RWPE1 (cell line): Measurements from ENCODE around the gene METAP1D.

Source experiments
- CTCF ChIA-PET: fragments of 350-600 bp; sonication (Branson Sonifier 250); formaldehyde crosslinking; extraction: SDS; loops from one replicate; lab custom pipeline; 2021; lab: Yijun Ruan, JAX
- POLR2A ChIA-PET: fragments of 400-600 bp; formaldehyde crosslinking; extraction: SDS; loops from one replicate; lab custom pipeline; 2020; ENCODE audit warnings: antibody characterized with exemption; ENCODE audit not compliant: low non-redundant PET; lab: Yijun Ruan, JAX
- DNase-seq: peaks from one replicate; pipeline ENCODE4 v3.0.0; 2012; ENCODE audit warnings: low spot score
- H3K27ac ChIP-seq: fragments of 450-650 bp; 2 replicates; pipeline ENCODE4 v1.5.1; 2017
- CTCF ChIP-seq: fragments of 450-650 bp; conservative IDR thresholded peaks from 2 replicates; pipeline ENCODE4 v1.5.1; 2017; ENCODE audit warnings: low read depth, mild to moderate bottlenecking

METAP1D gene

DNA sequence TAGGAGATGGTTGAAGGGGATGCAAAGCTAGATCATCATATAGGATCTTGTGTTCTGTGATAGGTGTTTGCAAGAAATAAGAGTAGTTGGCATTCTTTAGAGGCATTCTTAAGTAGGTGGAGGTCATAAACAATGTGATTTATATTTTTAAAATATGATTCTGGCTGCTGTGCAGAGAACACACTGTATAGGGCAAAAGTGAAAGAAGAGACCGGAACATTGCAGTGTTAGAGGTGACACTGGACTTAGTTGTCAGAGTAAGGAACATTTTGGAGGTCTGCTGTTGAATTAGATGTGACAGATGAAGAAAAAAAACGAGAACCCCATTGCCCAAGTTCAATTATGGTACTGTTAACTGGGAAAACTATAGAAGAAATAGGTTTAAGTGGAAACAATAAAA is 39.8 kb upstream of the METAP1D start:
- CTCF ChIA-PET: interaction anchor here (0.5 to 0.6 kb wide), 2 partner anchors 9 to 388 kb away, joined by 3 read pairs; no protein-coding TSS in a partner anchor
- DNase-seq: no peak
- TF ChIP-seq CTCF: no peak
- POLR2A ChIA-PET: no interaction called here
- no peak overlapping the region for H3K27ac ChIP-seq

DNA sequence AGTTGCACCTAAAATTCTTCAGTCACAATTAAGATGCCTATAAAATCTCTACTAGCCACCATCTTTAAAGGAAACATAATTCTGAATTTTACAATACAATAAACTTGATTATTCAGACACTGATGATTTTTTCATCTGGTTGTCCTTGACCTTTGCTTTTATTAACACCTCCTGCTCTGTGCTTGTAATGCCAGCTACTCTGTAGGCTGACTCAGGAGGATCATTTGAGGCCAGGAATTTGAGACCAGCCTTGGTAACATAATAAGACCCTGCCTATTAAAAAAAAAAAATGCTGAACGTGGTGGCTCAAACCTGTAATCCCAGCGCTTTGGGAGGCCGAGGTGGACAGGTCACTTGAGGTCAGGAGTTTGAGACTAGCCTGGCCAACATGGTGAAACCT is 39.2 kb upstream of the METAP1D start:
- TF ChIP-seq CTCF: no peak

DNA sequence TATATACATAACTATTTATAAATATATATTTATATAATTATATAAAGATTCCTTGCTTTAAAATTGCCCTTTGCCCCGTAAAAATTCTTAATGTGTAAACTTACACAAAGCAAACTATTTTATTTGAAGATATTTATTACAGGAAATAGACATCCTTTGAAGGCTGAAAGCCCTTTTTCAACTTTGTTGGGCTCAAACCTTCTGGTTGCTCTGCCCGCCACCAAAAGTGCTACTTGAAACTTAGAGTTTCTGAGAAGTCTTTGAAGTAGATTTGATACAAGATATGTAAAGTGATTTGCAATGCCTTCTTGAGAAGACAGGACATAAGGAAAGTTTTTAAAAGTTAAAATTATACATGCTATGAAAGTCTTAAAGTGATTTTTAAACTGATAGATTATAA is 36.6 kb upstream of the METAP1D start:
- ChIA-PET POLR2A (no interaction called here), CTCF (no interaction called here)
- no peak for TF ChIP-seq CTCF
- H3K27ac ChIP-seq: no peak overlapping the region
- DNase-seq: no peak

More for the DNA sequence above, 39.2 kb upstream of the METAP1D start:
- H3K27ac ChIP-seq: no peak overlapping the region
- ChIA-PET POLR2A (no interaction called here), CTCF (interaction anchor here (0.5 to 0.6 kb wide), 2 partner anchors 9 kb away, joined by 3 read pairs; no protein-coding TSS in a partner anchor)
- no peak for DNase-seq

GRCh38 chr2:171964308-171964707 is 35.4 kb upstream of the METAP1D start:
- POLR2A ChIA-PET: no interaction called here
- DNase-seq: no peak
- CTCF ChIA-PET: interaction anchor here (0.6 kb wide), 1 partner anchor 125 kb away, joined by 3 read pairs; no protein-coding TSS in a partner anchor
- no peak overlapping the region for H3K27ac ChIP-seq
- TF ChIP-seq CTCF: no peak

DNA sequence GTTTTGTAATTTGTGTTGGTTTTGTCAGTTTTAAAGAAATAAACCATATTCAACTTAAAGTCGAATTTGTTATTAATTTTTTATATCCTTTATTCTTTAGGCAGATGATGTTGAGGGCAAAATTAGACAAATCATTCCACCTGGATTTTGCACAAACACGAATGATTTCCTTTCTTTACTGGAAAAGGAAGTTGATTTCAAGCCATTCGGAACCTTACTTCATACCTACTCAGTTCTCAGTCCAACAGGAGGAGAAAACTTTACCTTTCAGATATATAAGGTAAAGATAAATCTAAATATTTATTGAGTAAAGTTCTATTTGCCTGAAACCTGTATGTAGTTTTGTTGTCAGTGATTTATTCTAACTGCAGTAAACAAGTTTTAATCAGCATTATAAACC is 34.5 kb upstream of the METAP1D start:
- H3K27ac ChIP-seq: no peak overlapping the region
- DNase-seq: no peak
- ChIA-PET CTCF (interaction anchor here (0.8 kb wide), 1 partner anchor 15 kb away, joined by 6 read pairs; no protein-coding TSS in a partner anchor), POLR2A (no interaction called here)
- no peak for TF ChIP-seq CTCF

DNA sequence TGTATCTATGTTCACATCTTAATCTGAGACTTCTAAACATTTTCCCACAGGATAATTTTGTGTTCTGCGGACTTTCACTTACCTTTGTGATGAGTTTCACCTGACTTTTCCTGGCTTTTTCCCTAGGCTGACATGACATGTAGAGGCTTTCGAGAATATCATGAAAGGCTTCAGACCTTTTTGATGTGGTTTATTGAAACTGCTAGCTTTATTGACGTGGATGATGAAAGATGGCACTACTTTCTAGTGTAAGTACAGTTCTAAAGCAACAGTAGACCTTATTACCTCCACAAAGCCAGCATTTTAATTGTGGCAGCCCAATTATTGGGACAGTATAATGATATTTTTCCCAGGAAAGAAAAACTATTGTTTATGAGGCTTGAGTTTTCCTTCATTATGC is 34.1 kb upstream of the METAP1D start:
- CTCF ChIA-PET: interaction anchor here (0.8 kb wide), 1 partner anchor 15 kb away, joined by 6 read pairs; no protein-coding TSS in a partner anchor
- TF ChIP-seq CTCF: no peak
- DNase-seq: no peak
- POLR2A ChIA-PET: no interaction called here
- H3K27ac ChIP-seq: no peak overlapping the region
